ENCODE results near the gene LGR4. TPM values are rescaled to one million over a fixed set of nuclear protein-coding genes. Genes with fewer than 3 reads are reported as not detected.

Gene LGR4
- total and polyA plus RNA-seq, 9 of the 15 experiments (the other 6 are each of a cell fraction or from before 2014, with no cell fraction given): 0.94 to 10.1 (median 5.8) TPM

- no peak overlapping the region for H3K4me2 ChIP-seq (ENCODE audit: insufficient read depth, low read length)
- no peak overlapping the region for H2AFZ ChIP-seq (ENCODE audit: low read depth, low read length)
- ATAC-seq: no peak
- DNase-seq (ENCODE audit: extremely low read depth in 1 of 4, low spot score in 3 of 4): peak in 1 of 4 experiments; percentile 43
- H3K27ac ChIP-seq (ENCODE audit: extremely low read depth, low read depth, low read length): no peak overlapping the region
- H3K4me3 ChIP-seq: no peak overlapping the region
- in situ Hi-C loops (cut with MboI) (no loop called here), intact Hi-C loops (cut with micrococcal nuclease) (loop anchor here (2.0 kb wide), 1 partner anchor 18 kb away; no protein-coding TSS in a partner anchor)
- ChIA-PET CTCF (ENCODE audit: low intra/inter-chr PET ratio) (no interaction called here), POLR2A (interaction anchor here (0.5 to 1.0 kb wide), 2 partner anchors 19 to 72 kb away, joined by 3 read pairs; no protein-coding TSS in a partner anchor)
- H3K9ac ChIP-seq (ENCODE audit: insufficient read depth in 1 of 2, low read depth in 2 of 2, low read length in 2 of 2): no peak overlapping the region; a peak in 1 of 4 replicates
- 8% methylated on average over 1 of the region's 1 CpG for WGBS (ENCODE audit: insufficient coverage, low coverage, missing lambda C conversion rate)
- FAIRE-seq: no peak
- H3K36me3 ChIP-seq (ENCODE audit: control insufficient read depth, insufficient read depth, low read length): no peaks in the 10 kb centered on the region; the same call in 1 of the 3 replicates
- H3K4me1 ChIP-seq (replicated peaks in 1 of 2; ENCODE audit: control insufficient read depth in 2 of 2, insufficient read depth in 2 of 2, low read length in 2 of 2): peaks cover 5 to 42% of the 10 kb centered on the region in 2 experiments
- no peaks in the 10 kb centered on the region for H3K27me3 ChIP-seq (ENCODE audit: control insufficient read depth in 2 of 2, insufficient read depth in 2 of 2, low read length in 2 of 2)
- no peaks in the 10 kb centered on the region for H3K9me1 ChIP-seq (ENCODE audit: control insufficient read depth, insufficient read depth, low read length)
- H3K79me2 ChIP-seq (ENCODE audit: control insufficient read depth, insufficient read depth, low read length): no peaks in the 10 kb centered on the region
- no peaks in the 10 kb centered on the region for H4K20me1 ChIP-seq (replicated peaks; ENCODE audit: control insufficient read depth, insufficient read depth, low read length)
- no peaks in the 10 kb centered on the region for H3K9me3 ChIP-seq (replicated peaks; ENCODE audit: control insufficient read depth, insufficient read depth, low read depth, low read length)
- no TSS peak for BruUV-seq (replicated peaks)
- TF ChIP-seq ZNF75A (CRISPR knock-in tag; IDR thresholded peaks at IDR 0.05): no peak
- no peak for TF ChIP-seq ZNF184 (CRISPR knock-in tag; IDR thresholded peaks at IDR 0.05)
- no peak for TF ChIP-seq ELF2 (CRISPR knock-in tag; IDR thresholded peaks at IDR 0.05)
- TF ChIP-seq MLLT1 (IDR thresholded peaks at IDR 0.05): no peak
- TF ChIP-seq CREB3L1 (IDR thresholded peaks at IDR 0.05; ENCODE audit: borderline replicate concordance, low read depth): no peak
- no peak for TF ChIP-seq KAT8 (IDR thresholded peaks at IDR 0.05; ENCODE audit: low read depth)
- no peak for TF ChIP-seq ZNF77 (CRISPR knock-in tag; IDR thresholded peaks at IDR 0.05)
- TF ChIP-seq ZNF699 (CRISPR knock-in tag; IDR thresholded peaks at IDR 0.05; ENCODE audit: insufficient replicate concordance): no peak
- no peak for TF ChIP-seq ZNF764 (CRISPR knock-in tag; IDR thresholded peaks at IDR 0.05; ENCODE audit: low read depth)
- TF ChIP-seq BHLHE40 (IDR thresholded peaks at IDR 0.05; ENCODE audit: low read length): no peak
- TF ChIP-seq, protein P1, sequence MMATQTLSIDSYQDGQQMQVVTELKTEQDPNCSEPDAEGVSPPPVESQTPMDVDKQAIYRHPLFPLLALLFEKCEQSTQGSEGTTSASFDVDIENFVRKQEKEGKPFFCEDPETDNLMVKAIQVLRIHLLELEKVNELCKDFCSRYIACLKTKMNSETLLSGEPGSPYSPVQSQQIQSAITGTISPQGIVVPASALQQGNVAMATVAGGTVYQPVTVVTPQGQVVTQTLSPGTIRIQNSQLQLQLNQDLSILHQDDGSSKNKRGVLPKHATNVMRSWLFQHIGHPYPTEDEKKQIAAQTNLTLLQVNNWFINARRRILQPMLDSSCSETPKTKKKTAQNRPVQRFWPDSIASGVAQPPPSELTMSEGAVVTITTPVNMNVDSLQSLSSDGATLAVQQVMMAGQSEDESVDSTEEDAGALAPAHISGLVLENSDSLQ (IDR thresholded peaks at IDR 0.05): no peak
- TF ChIP-seq SETDB1 (IDR thresholded peaks at IDR 0.05; ENCODE audit: low read length): no peak
- no peak for TF ChIP-seq PHF21A (IDR thresholded peaks at IDR 0.05; ENCODE audit: borderline replicate concordance, low read depth)
- no peak for TF ChIP-seq CGGBP1 (CRISPR knock-in tag; IDR thresholded peaks at IDR 0.05)
- no peak for TF ChIP-seq CHCHD3 (CRISPR knock-in tag; IDR thresholded peaks at IDR 0.05)
- TF ChIP-seq NBN (IDR thresholded peaks at IDR 0.05; ENCODE audit: low read depth): no peak
- no peak for TF ChIP-seq KHSRP (IDR thresholded peaks at IDR 0.05)
- TF ChIP-seq COPS2 (conservative IDR thresholded peaks at IDR 0.05): no peak
- TF ChIP-seq SRSF1 (IDR thresholded peaks at IDR 0.05; ENCODE audit: low read depth, low read length): no peak
- TF ChIP-seq CBFA2T2 (conservative IDR thresholded peaks at IDR 0.05): peak; percentile 42; the same call in 1 of the 2 replicates
- no peak for TF ChIP-seq ZSCAN29 (IDR thresholded peaks at IDR 0.05)
- TF ChIP-seq, protein P2, sequence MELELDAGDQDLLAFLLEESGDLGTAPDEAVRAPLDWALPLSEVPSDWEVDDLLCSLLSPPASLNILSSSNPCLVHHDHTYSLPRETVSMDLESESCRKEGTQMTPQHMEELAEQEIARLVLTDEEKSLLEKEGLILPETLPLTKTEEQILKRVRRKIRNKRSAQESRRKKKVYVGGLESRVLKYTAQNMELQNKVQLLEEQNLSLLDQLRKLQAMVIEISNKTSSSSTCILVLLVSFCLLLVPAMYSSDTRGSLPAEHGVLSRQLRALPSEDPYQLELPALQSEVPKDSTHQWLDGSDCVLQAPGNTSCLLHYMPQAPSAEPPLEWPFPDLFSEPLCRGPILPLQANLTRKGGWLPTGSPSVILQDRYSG (tag; conservative IDR thresholded peaks at IDR 0.05; ENCODE audit: low read depth): no peak
Observed at GRCh38 chr11:27388869-27389268, 83.7 kb downstream of the LGR4 start.
